ENCODE measurements around the gene MPC1.
A peak's percentile ranks its signal among the peaks of the same experiment; 100 is the strongest.
"Not testable (repeated sequence)": the region's sequence is repeated elsewhere in the genome, so short reads cannot be mapped to it uniquely, and the experiment has no call there.

MPC1 gene

DNA sequence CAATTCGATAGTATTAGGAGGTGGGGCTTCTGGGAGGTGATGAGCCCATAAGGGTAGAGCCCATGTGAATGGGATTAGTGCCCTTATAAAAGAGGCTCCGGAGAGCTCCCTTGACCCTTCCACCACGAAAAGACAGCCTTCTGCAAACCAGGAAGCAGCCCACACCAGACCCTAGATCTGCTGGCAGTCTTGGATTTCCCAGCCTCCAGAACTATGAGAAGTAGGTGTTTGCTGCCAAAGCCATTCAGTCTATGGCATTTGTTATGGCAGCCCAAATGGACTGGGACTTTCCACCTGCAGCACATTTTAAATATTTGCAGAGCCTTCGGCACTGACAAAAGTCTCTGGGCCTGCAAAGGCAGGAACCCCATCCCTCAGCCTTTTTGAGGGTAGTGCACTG is 28.6 kb downstream of the MPC1 start:
- no peaks in the 10 kb centered on the region for H3K36me3 ChIP-seq (ENCODE audit: insufficient read depth, low read length)
- no peak overlapping the region for H3K4me3 ChIP-seq (ENCODE audit: low read depth in 1 of 2, low read length in 2 of 2)
- H3K27ac ChIP-seq (ENCODE audit: low read depth, low read length), result no peak overlapping the region
- no peaks in the 10 kb centered on the region for H3K27me3 ChIP-seq (ENCODE audit: control insufficient read depth in 1 of 2, insufficient read depth in 2 of 2, low read length in 2 of 2)
- H3K4me1 ChIP-seq (ENCODE audit: insufficient read depth, low read length), result no peaks in the 10 kb centered on the region
- no peaks in the 10 kb centered on the region for H3K9me3 ChIP-seq (ENCODE audit: low read length)
- no peak overlapping the region for H3K9ac ChIP-seq (ENCODE audit: low read length)

DNA sequence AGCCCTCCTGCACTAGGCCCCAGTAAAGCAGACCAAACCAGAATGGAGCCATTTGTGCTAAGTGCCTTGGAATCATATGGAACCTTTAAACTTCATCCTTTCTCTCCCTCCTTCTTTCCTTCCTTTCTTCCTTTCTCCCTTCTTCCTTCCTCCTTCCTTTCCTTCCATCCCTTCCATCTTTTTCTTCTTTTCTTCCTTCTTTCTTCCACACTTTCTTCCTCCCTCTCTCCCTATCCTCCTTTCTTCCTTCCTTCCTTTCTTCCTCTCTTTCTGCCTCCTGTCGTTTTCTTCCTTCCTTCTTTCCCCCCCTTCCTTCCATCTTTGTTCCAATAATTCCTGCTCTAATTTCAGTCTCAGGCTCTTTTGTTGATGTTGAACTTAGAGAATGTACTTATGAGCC is 29.2 kb downstream of the MPC1 start:
- Histone ChIP-seq H3K4me3 (ENCODE audit: low read depth in 1 of 2, low read length in 2 of 2) (no peak overlapping the region), H3K27me3 (ENCODE audit: control insufficient read depth in 1 of 2, insufficient read depth in 2 of 2, low read length in 2 of 2) (no peaks in the 10 kb centered on the region), H3K27ac (ENCODE audit: low read depth, low read length) (no peak overlapping the region), H3K4me1 (ENCODE audit: insufficient read depth, low read length) (no peaks in the 10 kb centered on the region), H3K9ac (ENCODE audit: low read length) (no peak overlapping the region), H3K9me3 (ENCODE audit: low read length) (no peaks in the 10 kb centered on the region), H3K36me3 (ENCODE audit: insufficient read depth, low read length) (no peaks in the 10 kb centered on the region)

DNA sequence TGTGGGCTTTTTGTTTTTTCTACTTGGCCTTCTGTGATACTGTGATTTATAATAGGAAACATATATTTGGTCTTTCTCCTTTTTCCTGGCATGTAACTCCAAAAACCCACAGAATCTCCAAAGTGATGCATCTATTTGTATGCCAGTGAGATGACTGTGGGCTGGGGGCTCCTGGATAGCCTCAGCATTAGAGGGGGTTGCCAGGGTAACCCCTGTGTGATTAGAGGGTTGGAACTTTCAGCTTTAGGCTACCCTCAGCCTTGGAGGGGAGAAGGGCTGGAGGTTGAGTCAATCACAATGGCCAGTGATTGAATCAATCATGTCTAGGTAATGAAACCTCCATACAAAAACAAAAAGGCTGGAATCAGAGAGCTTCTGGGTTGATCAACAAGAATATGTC is 29.8 kb downstream of the MPC1 start:
- Histone ChIP-seq H3K4me1 (ENCODE audit: insufficient read depth, low read length) (no peaks in the 10 kb centered on the region), H3K27ac (ENCODE audit: low read depth, low read length) (no peak overlapping the region), H3K4me3 (ENCODE audit: low read depth in 1 of 2, low read length in 2 of 2) (no peak overlapping the region), H3K9ac (ENCODE audit: low read length) (no peak overlapping the region), H3K9me3 (ENCODE audit: low read length) (no peaks in the 10 kb centered on the region), H3K36me3 (ENCODE audit: insufficient read depth, low read length) (no peaks in the 10 kb centered on the region), H3K27me3 (ENCODE audit: control insufficient read depth in 1 of 2, insufficient read depth in 2 of 2, low read length in 2 of 2) (no peaks in the 10 kb centered on the region)

GRCh38 chr6:166351715-166352285 is 30.9 kb downstream of the MPC1 start:
- H3K4me1 ChIP-seq (ENCODE audit: insufficient read depth, low read length), result no peaks in the 10 kb centered on the region
- H3K9me3 ChIP-seq (ENCODE audit: low read length), result no peaks in the 10 kb centered on the region
- no peak overlapping the region for H3K27ac ChIP-seq (ENCODE audit: low read depth, low read length)
- no peak overlapping the region for H3K9ac ChIP-seq (ENCODE audit: low read length)
- no peak overlapping the region for H3K4me3 ChIP-seq (ENCODE audit: low read depth in 1 of 2, low read length in 2 of 2)
- no peaks in the 10 kb centered on the region for H3K27me3 ChIP-seq (ENCODE audit: control insufficient read depth in 1 of 2, insufficient read depth in 2 of 2, low read length in 2 of 2)
- H3K36me3 ChIP-seq (ENCODE audit: insufficient read depth, low read length), result no peaks in the 10 kb centered on the region

DNA sequence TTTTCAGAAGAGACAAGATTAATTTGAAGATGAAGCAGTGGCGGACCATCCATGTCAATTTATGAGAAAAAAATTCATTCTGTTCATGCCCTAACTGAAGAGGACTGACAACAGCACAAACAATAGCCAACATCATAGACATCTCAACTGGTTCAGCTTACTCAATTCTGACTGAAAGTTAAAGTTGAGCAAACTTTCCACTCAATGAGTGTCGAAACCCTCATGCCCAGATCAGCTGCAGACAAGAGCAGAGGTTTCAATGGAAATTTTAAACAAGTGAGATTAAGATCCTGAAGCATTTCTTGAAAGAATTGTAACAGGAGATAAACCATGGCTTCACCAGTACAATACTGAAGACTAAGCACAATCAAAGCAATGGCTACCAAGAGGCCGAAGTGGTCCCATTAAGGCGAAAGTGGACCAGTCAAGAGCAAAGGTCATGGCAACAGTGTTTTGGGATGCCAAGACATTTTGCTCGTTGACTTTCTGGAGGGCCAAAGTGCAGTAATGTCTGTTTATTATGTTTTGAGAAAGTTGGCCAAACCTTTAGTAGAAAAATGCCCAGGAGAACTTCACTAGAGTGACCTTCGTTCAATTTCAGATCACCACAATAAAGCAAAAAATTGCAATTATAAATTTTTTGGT is 34.3 kb downstream of the MPC1 start:
- no peak overlapping the region for H3K27ac ChIP-seq (ENCODE audit: low read depth, low read length)
- H3K9ac ChIP-seq (ENCODE audit: low read length), result no peak overlapping the region

DNA sequence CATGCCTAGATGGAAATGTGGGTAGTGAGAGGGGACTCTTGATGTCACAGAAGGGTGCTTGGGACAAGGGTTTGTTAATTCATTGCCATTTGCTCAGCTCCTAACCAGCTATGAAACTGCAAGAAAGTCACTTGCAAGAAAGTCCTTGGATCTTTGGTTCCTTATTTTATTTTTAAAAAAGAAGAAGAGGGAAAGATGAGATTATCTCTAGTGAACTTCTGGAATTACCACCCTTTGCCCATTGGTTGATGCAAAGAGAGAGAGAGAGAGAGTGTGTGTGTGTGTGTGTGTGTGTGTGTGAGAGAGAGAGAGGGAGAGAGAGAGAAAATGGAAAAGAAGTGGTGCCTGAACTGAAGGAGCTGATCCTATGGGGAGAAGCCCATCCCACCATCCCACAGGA is 35.8 kb downstream of the MPC1 start:
- Histone ChIP-seq H3K9me3 (ENCODE audit: low read length) (no peaks in the 10 kb centered on the region), H3K4me3 (ENCODE audit: low read depth in 1 of 2, low read length in 2 of 2) (no peak overlapping the region), H3K27me3 (ENCODE audit: control insufficient read depth in 1 of 2, insufficient read depth in 2 of 2, low read length in 2 of 2) (no peaks in the 10 kb centered on the region), H3K27ac (ENCODE audit: low read depth, low read length) (no peak overlapping the region), H3K4me1 (ENCODE audit: insufficient read depth, low read length) (peaks cover 6% of the 10 kb centered on the region), H3K36me3 (ENCODE audit: insufficient read depth, low read length) (no peaks in the 10 kb centered on the region), H3K9ac (ENCODE audit: low read length) (no peak overlapping the region)

More for the DNA sequence above, 34.3 kb downstream of the MPC1 start:
- Histone ChIP-seq H3K4me1 (ENCODE audit: insufficient read depth, low read length) (peaks cover 2% of the 10 kb centered on the region), H3K36me3 (ENCODE audit: insufficient read depth, low read length) (no peaks in the 10 kb centered on the region), H3K4me3 (ENCODE audit: low read depth in 1 of 2, low read length in 2 of 2) (no peak overlapping the region), H3K27me3 (ENCODE audit: control insufficient read depth in 1 of 2, insufficient read depth in 2 of 2, low read length in 2 of 2) (no peaks in the 10 kb centered on the region), H3K9me3 (ENCODE audit: low read length) (no peaks in the 10 kb centered on the region)

- no peaks in the 10 kb centered on the region for H3K27me3 ChIP-seq (ENCODE audit: control insufficient read depth in 1 of 2, insufficient read depth in 2 of 2, low read length in 2 of 2)
- H3K9ac ChIP-seq (ENCODE audit: low read length), result no peak overlapping the region
- peaks cover 7% of the 10 kb centered on the region for H3K4me1 ChIP-seq (ENCODE audit: insufficient read depth, low read length)
- no peak overlapping the region for H3K27ac ChIP-seq (ENCODE audit: low read depth, low read length)
- H3K4me3 ChIP-seq (ENCODE audit: low read depth in 1 of 2, low read length in 2 of 2), result no peak overlapping the region
- no peaks in the 10 kb centered on the region for H3K36me3 ChIP-seq (ENCODE audit: insufficient read depth, low read length)
- no peaks in the 10 kb centered on the region for H3K9me3 ChIP-seq (ENCODE audit: low read length)
Measured at GRCh38 chr6:166346449-166346848, 36.3 kb downstream of the MPC1 start.

DNA sequence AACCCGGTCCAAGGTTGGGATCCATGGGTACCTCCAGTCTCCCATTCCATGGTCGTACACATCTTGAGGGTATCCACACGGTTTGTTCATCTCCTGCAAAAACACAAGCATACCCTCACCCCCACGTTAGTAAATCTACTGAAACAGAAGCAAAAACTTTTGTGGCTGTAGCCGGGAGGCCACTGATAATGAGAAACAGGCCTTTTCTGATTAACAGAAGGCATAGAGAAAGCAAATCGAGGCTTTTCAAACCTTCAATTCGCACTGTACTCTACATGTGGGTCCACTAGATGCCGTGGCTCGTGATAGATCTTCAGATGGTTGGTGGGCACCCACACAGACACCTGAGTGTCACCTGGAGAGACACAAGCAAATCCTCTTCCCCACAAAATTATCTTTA is 37.1 kb downstream of the MPC1 start:
- H3K4me3 ChIP-seq (ENCODE audit: low read depth in 1 of 2, low read length in 2 of 2); H3K9ac ChIP-seq (ENCODE audit: low read length); H3K9me3 ChIP-seq (ENCODE audit: low read length); H3K36me3 ChIP-seq (ENCODE audit: insufficient read depth, low read length); H3K27ac ChIP-seq (ENCODE audit: low read depth, low read length); H3K27me3 ChIP-seq (ENCODE audit: control insufficient read depth in 1 of 2, insufficient read depth in 2 of 2, low read length in 2 of 2): not testable (repeated sequence)
- peaks cover 13% of the 10 kb centered on the region for H3K4me1 ChIP-seq (ENCODE audit: insufficient read depth, low read length)

- not testable (repeated sequence) for H3K9me3 ChIP-seq (ENCODE audit: low read length); H3K4me3 ChIP-seq (ENCODE audit: low read depth in 1 of 2, low read length in 2 of 2); H3K9ac ChIP-seq (ENCODE audit: low read length); H3K27ac ChIP-seq (ENCODE audit: low read depth, low read length); H3K36me3 ChIP-seq (ENCODE audit: insufficient read depth, low read length); H3K27me3 ChIP-seq (ENCODE audit: control insufficient read depth in 1 of 2, insufficient read depth in 2 of 2, low read length in 2 of 2)
- H3K4me1 ChIP-seq (ENCODE audit: insufficient read depth, low read length), result peaks cover 21% of the 10 kb centered on the region
Measured at GRCh38 chr6:166344921-166345320, 37.8 kb downstream of the MPC1 start.

- no peaks in the 10 kb centered on the region for H3K36me3 ChIP-seq (ENCODE audit: insufficient read depth, low read length)
- no peaks in the 10 kb centered on the region for H3K27me3 ChIP-seq (ENCODE audit: control insufficient read depth in 1 of 2, insufficient read depth in 2 of 2, low read length in 2 of 2)
- no peaks in the 10 kb centered on the region for H3K9me3 ChIP-seq (ENCODE audit: low read length)
- H3K9ac ChIP-seq (ENCODE audit: low read length), result no peak overlapping the region
- H3K4me3 ChIP-seq (ENCODE audit: low read depth in 1 of 2, low read length in 2 of 2), result no peak overlapping the region
- no peak overlapping the region for H3K27ac ChIP-seq (ENCODE audit: low read depth, low read length)
- H3K4me1 ChIP-seq (ENCODE audit: insufficient read depth, low read length), result peaks cover 27% of the 10 kb centered on the region
Measured at GRCh38 chr6:166344240-166344639, 38.5 kb downstream of the MPC1 start.

DNA sequence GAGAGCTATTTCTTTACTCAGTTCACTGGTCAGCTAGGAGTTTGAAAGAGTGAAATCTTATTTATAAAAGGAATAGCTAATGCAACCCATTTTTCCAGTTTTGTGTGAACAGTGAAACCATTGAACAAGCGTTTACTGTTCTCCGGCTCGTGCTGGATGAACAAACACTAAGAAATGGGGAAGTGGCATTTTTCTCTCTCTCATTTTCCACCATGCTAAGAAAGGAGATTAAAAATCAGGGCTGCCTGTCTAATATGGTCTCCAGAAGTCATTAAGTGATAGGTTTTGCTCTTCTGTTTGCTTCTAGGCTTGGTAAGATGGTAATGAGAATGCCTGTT is 39.6 kb downstream of the MPC1 start:
- Histone ChIP-seq H3K9me3 (ENCODE audit: low read length) (no peaks in the 10 kb centered on the region), H3K36me3 (ENCODE audit: insufficient read depth, low read length) (peaks cover under 1% of the 10 kb centered on the region), H3K27ac (ENCODE audit: low read depth, low read length) (peak overlapping the region; percentile 93), H3K9ac (ENCODE audit: low read length) (peak overlapping the region; percentile 77), H3K27me3 (ENCODE audit: control insufficient read depth in 1 of 2, insufficient read depth in 2 of 2, low read length in 2 of 2) (no peaks in the 10 kb centered on the region), H3K4me3 (ENCODE audit: low read depth in 1 of 2, low read length in 2 of 2) (peak overlapping the region; percentile 94 to 100), H3K4me1 (ENCODE audit: insufficient read depth, low read length) (peaks cover 34% of the 10 kb centered on the region)
